CD8-positive, alpha-beta memory T cell (primary cell): ENCODE data around the gene SYNE4. TPM values are rescaled to one million over a fixed set of nuclear protein-coding genes. Genes with fewer than 3 reads are reported as not detected.
A peak's percentile ranks its signal among the peaks of the same experiment; 100 is the strongest.
"Not testable (repeated sequence)": the region's sequence is repeated elsewhere in the genome, so short reads cannot be mapped to it uniquely, and the experiment has no call there.

Source experiments
- CTCF ChIA-PET: fragments of 350-600 bp; sonication (Branson Sonifier 250); formaldehyde crosslinking; loops from one replicate; lab custom pipeline; 2021; ENCODE audit warnings: antibody characterized with exemption; lab: Charles Lee
- POLR2A ChIA-PET: fragments of 350-600 bp; sonication (Branson Sonifier 250); formaldehyde crosslinking; loops from one replicate; lab custom pipeline; 2021; ENCODE audit warnings: antibody characterized with exemption; lab: Charles Lee
- DNase-seq, 5 donors: peaks; one replicate each; pipeline versions ENCODE4 v3.0.0 to v3.0.0-alpha.2; 2020 to 2022; ENCODE audit warnings: mixed read lengths in 1 of 5
- H3K27ac ChIP-seq: one replicate; pipeline ENCODE4 v1.7.0; 2013; ENCODE audit warnings: low read depth, mild to moderate bottlenecking, low read length, moderate library complexity
- H3K27me3 ChIP-seq: 2 replicates; pipeline ENCODE4 v1.7.0; 2013; ENCODE audit warnings: low read length, mild to moderate bottlenecking; ENCODE audit not compliant: insufficient read depth, poor library complexity, severe bottlenecking
- H3K36me3 ChIP-seq: 2 replicates; pipeline ENCODE4 v1.7.0; 2013; ENCODE audit warnings: mild to moderate bottlenecking, low read length, moderate library complexity; ENCODE audit not compliant: insufficient read depth
- H3K4me1 ChIP-seq: 2 replicates; pipeline ENCODE4 v1.7.0; 2013; ENCODE audit warnings: mild to moderate bottlenecking, low read length, moderate library complexity; ENCODE audit not compliant: insufficient read depth
- H3K4me3 ChIP-seq: 2 replicates; pipeline ENCODE4 v1.7.0; 2013; ENCODE audit warnings: mild to moderate bottlenecking, low read length
- H3K9me3 ChIP-seq: 2 replicates; pipeline ENCODE4 v1.7.0; 2013; ENCODE audit warnings: mild to moderate bottlenecking, low read length
- H3K27ac Mint-ChIP-seq, 8 donors: one replicate each; pipeline ENCODE4 v1.8.0; 2020 to 2021; ENCODE audit warnings: mixed read lengths in 8 of 8, mild to moderate bottlenecking in 6 of 8, inconsistent platforms in 3 of 8, moderate library complexity in 3 of 8
- H3K27me3 Mint-ChIP-seq, 2 donors: one replicate each; pipeline ENCODE4 v1.8.0; 2020 to 2021; ENCODE audit warnings: mixed read lengths in 2 of 2, mild to moderate bottlenecking in 1 of 2, moderate library complexity in 1 of 2
- H3K36me3 Mint-ChIP-seq, 3 donors: one replicate each; pipeline ENCODE4 v1.8.0; 2020 to 2021; ENCODE audit warnings: mixed read lengths in 3 of 3, inconsistent platforms in 1 of 3, mild to moderate bottlenecking in 1 of 3
- H3K4me1 Mint-ChIP-seq, 3 donors: one replicate each; pipeline ENCODE4 v1.8.0; 2020 to 2021; ENCODE audit warnings: mixed read lengths in 3 of 3, inconsistent platforms in 1 of 3, mild to moderate bottlenecking in 1 of 3
- H3K4me3 Mint-ChIP-seq, 7 donors: one replicate each; pipeline ENCODE4 v1.8.0; 2020 to 2021; ENCODE audit warnings: mixed read lengths in 7 of 7, mild to moderate bottlenecking in 6 of 7, moderate library complexity in 4 of 7, inconsistent platforms in 2 of 7
- H3K9me3 Mint-ChIP-seq, 5 donors: one replicate each; pipeline ENCODE4 v1.8.0; 2020 to 2022; ENCODE audit warnings: mixed read lengths in 5 of 5, mild to moderate bottlenecking in 3 of 5, moderate library complexity in 2 of 5, inconsistent platforms in 1 of 5
- polyA plus RNA-seq: library from polyadenylated mRNA; unstranded; fragments of 300-500 nt; fragmentation: Illumina TruSeq; gene quantifications from one replicate; pipeline ENCODE4 v1.2.3, GENCODE V29; 2021
- total RNA-seq, 2 experiments: library from RNA; stranded (reverse); gene quantifications; one replicate each; pipeline ENCODE4 v1.2.3, GENCODE V29; 2021

SYNE4 gene
- total and polyA plus RNA-seq, 3 experiments from 2014 or later: 1.2 to 1.9 TPM; not detected in 1

DNA sequence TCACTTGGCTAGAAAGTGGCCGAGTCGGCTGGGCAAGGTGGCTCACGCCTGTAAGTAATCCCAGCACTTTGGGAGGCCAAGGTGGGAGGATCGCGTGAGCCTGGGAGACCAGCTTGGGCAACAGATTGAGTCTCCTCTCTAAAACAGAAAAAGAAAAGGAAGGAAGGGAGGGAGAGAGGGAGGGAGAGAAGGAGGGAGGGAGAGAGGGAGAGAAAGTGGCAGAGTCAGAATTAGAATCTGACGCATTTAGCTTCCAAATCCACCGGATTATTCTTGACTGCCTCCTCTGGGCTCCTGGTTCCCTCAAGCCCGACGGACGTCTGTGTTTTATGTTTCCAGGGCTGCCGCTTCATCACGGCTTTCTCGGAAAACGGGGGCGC is 50.0 kb downstream of the SYNE4 start:
- Histone ChIP-seq H3K4me1 (peaks cover 51% of the 10 kb centered on the region), H3K36me3 (no peaks in the 10 kb centered on the region), H3K27me3 (no peaks in the 10 kb centered on the region), H3K27ac (no peak overlapping the region), H3K4me3 (peak overlapping the region; percentile 36), H3K9me3 (no peaks in the 10 kb centered on the region)
- DNase-seq: no peak
- Mint-ChIP-seq H3K4me1 (peaks cover 33 to 59% (median 42%) of the 10 kb centered on the region in 3 donors), H3K36me3 (no peaks in the 10 kb centered on the region), H3K27me3 (peaks cover 0 to 4% of the 10 kb centered on the region in 2 donors), H3K27ac (peak overlapping the region in 4 of 8 donors; percentile 33 to 81 (median 54)), H3K4me3 (peak overlapping the region in 6 of 7 donors; percentile 70 to 81 (median 76)), H3K9me3 (no peaks in the 10 kb centered on the region)
- ChIA-PET POLR2A (interaction anchor here (0.6 to 1.5 kb wide), 3 partner anchors 28 to 201 kb away, joined by 3 to 4 read pairs (median 4); partner anchors contain the start of gene ALKBH6), CTCF (interaction anchor here (0.7 to 1.9 kb wide), 23 partner anchors 9 to 170 kb away, joined by 3 to 13 read pairs (median 4); partner anchors contain the start of genes ALKBH6, POLR2I, SDHAF1 and SYNE4)

DNA sequence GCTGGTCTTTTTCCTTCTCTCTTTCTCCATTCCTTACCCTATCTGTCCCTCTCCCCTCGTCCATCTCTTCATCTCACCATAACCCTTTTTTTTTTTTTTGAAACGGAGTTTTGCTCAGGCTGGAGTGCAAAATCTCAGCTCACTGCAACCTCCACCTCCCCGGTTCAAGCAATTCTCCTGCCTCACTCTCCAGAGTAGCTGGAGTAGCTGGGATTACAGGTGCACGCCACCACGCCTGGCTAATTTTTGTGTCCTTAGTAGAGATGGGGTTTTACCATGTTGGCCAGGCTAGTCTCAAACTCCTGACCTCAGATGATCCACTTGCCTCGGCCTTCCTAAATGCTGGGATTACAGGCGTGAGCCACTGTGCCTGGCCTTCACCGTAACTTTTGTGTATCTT is 51.2 kb downstream of the SYNE4 start:
- not testable (repeated sequence) for DNase-seq, H3K36me3 Mint-ChIP-seq, H3K9me3 Mint-ChIP-seq, H3K27me3 Mint-ChIP-seq, H3K4me3 ChIP-seq, H3K27ac ChIP-seq, H3K36me3 ChIP-seq, H3K9me3 ChIP-seq, H3K27me3 ChIP-seq
- H3K4me1 ChIP-seq: peaks cover 64% of the 10 kb centered on the region
- peaks cover 41 to 71% (median 50%) of the 10 kb centered on the region in 3 donors for H3K4me1 Mint-ChIP-seq
- ChIA-PET POLR2A (interaction anchor here (1.5 kb wide), 1 partner anchor 26 kb away, joined by 3 read pairs; no protein-coding TSS in a partner anchor), CTCF (interaction anchor here (1.4 to 1.9 kb wide), 3 partner anchors 11 to 265 kb away, joined by 3 to 11 read pairs (median 5); no protein-coding TSS in a partner anchor)
- peak overlapping the region in 7 of 8 donors; percentile 31 to 88 (median 86) for H3K27ac Mint-ChIP-seq
- H3K4me3 Mint-ChIP-seq: peak overlapping the region in 2 of 7 donors; percentile 23 to 32

DNA sequence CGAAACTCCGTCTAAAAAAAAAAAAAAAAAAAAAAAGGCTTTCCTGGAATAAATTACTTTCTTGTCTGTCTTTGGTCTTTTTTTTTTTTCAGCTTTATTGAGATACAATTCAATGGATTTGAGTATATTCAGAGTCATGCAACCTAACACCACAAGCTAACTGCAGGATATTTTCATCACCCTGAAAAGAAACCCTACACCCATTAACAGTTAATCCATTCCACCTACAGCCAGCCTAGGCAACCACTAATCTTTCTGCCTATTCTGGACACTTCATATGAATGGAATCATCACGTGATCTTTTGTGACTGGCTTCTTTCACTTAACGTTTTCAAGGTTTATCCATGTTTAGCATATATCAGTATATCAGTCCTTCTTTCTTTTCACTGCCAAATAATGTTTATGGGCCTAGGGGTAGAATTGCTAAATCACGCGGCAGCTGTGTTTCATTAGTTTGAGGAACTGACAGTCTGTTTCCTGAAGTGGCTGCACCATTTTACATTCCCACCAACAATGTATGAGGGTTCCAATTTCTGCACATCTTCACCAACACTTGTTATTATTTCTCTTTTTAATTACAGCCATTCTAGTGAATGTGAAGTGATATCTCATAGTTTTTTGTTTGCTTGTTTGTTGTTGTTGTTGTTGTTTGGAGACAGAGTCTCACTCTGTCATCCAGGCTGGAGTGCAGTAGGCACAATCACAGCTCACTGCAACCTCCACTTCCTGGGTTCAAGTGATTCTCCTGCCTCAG is 52.6 kb downstream of the SYNE4 start:
- peak overlapping the region; percentile 29 to 83 (median 63) for H3K27ac Mint-ChIP-seq
- no peak overlapping the region for H3K4me3 ChIP-seq
- no peaks in the 10 kb centered on the region for H3K36me3 ChIP-seq
- no peak for DNase-seq
- no peaks in the 10 kb centered on the region for H3K27me3 ChIP-seq
- peaks cover 48 to 77% (median 58%) of the 10 kb centered on the region in 3 donors for H3K4me1 Mint-ChIP-seq
- POLR2A ChIA-PET: interaction anchor here (0.6 kb wide), 2 partner anchors 44 to 53 kb away, joined by 3 read pairs; partner anchors contain the start of gene SYNE4
- H3K4me1 ChIP-seq: peaks cover 70% of the 10 kb centered on the region
- no peaks in the 10 kb centered on the region for H3K36me3 Mint-ChIP-seq
- H3K27ac ChIP-seq: no peak overlapping the region
- H3K9me3 Mint-ChIP-seq: no peaks in the 10 kb centered on the region
- peaks cover 0 to 2% of the 10 kb centered on the region in 2 donors for H3K27me3 Mint-ChIP-seq
- CTCF ChIA-PET: interaction anchor here (1.4 kb wide), 1 partner anchor 263 kb away, joined by 3 read pairs; no protein-coding TSS in a partner anchor
- H3K9me3 ChIP-seq: no peaks in the 10 kb centered on the region
- H3K4me3 Mint-ChIP-seq: peak overlapping the region in 4 of 7 donors; percentile 12 to 47 (median 28)

Other genes with a start within 250 kb of the SYNE4 start
- 10 to 100 TPM in 1 of 2 experiments, 1 to 10 TPM in 1; 9.2 to 11.9 TPM for gene ARHGAP33, start 233.2 kb downstream of the SYNE4 start, total RNA-seq
- gene ARHGAP33, start 233.2 kb downstream of the SYNE4 start, polyA plus RNA-seq: 0.71 TPM
- gene PRODH2, start 196.0 kb downstream of the SYNE4 start, total RNA-seq: not detected
- gene PRODH2, start 196.0 kb downstream of the SYNE4 start, polyA plus RNA-seq: not detected
- gene NPHS1, start 156.3 kb downstream of the SYNE4 start, total RNA-seq: not detected
- gene NPHS1, start 156.3 kb downstream of the SYNE4 start, polyA plus RNA-seq: not detected
- gene KIRREL2, start 151.9 kb downstream of the SYNE4 start, total RNA-seq: under 1 TPM; 0.62 to 0.83 TPM
- not detected for gene KIRREL2, start 151.9 kb downstream of the SYNE4 start, polyA plus RNA-seq
- gene APLP1, start 140.2 kb downstream of the SYNE4 start, total RNA-seq: under 1 TPM; 0.85 to 0.86 TPM
- not detected for gene APLP1, start 140.2 kb downstream of the SYNE4 start, polyA plus RNA-seq
- gene NFKBID, start 108.3 kb downstream of the SYNE4 start, total RNA-seq: 10 to 100 TPM; 63.3 to 66.5 TPM
- 3.0 TPM for gene NFKBID, start 108.3 kb downstream of the SYNE4 start, polyA plus RNA-seq
- 10 to 100 TPM; 53.4 to 60.1 TPM for gene HCST, start 106.3 kb downstream of the SYNE4 start, total RNA-seq
- gene HCST, start 106.3 kb downstream of the SYNE4 start, polyA plus RNA-seq: 1,883 TPM
- gene TYROBP, start 100.5 kb downstream of the SYNE4 start, total RNA-seq: 1 to 10 TPM; 6.4 to 6.8 TPM
- 96.2 TPM for gene TYROBP, start 100.5 kb downstream of the SYNE4 start, polyA plus RNA-seq
- 10 to 100 TPM; 12.4 to 12.5 TPM for gene LRFN3, start 72.4 kb downstream of the SYNE4 start, total RNA-seq
- 3.0 TPM for gene LRFN3, start 72.4 kb downstream of the SYNE4 start, polyA plus RNA-seq
- gene SDHAF1, start 13.6 kb downstream of the SYNE4 start, total RNA-seq: 10 to 100 TPM; 21.0 to 21.9 TPM
- 54.2 TPM for gene SDHAF1, start 13.6 kb downstream of the SYNE4 start, polyA plus RNA-seq
- 10 to 100 TPM; 37.2 to 41.3 TPM for gene ALKBH6, start 5.4 kb upstream of the SYNE4 start, total RNA-seq
- gene ALKBH6, start 5.4 kb upstream of the SYNE4 start, polyA plus RNA-seq: 21.2 TPM
- gene CLIP3, start 24.1 kb upstream of the SYNE4 start, total RNA-seq: under 1 TPM; 0.29 to 0.33 TPM
- 0.39 TPM for gene CLIP3, start 24.1 kb upstream of the SYNE4 start, polyA plus RNA-seq
- gene THAP8, start 45.5 kb upstream of the SYNE4 start, total RNA-seq: 1 to 10 TPM; 1.3 to 1.9 TPM
- gene THAP8, start 45.5 kb upstream of the SYNE4 start, polyA plus RNA-seq: 8.5 TPM
- 10 to 100 TPM; 15.7 to 15.8 TPM for gene WDR62, start 46.1 kb upstream of the SYNE4 start, total RNA-seq
- gene WDR62, start 46.1 kb upstream of the SYNE4 start, polyA plus RNA-seq: 0.37 TPM
- not detected for gene OVOL3, start 102.3 kb upstream of the SYNE4 start, total RNA-seq
- not detected for gene OVOL3, start 102.3 kb upstream of the SYNE4 start, polyA plus RNA-seq
- gene POLR2I, start 106.1 kb upstream of the SYNE4 start, total RNA-seq: 100 to 1,000 TPM; 118 to 131 TPM
- 159 TPM for gene POLR2I, start 106.1 kb upstream of the SYNE4 start, polyA plus RNA-seq
- 100 to 1,000 TPM; 135 to 137 TPM for gene TBCB, start 106.7 kb upstream of the SYNE4 start, total RNA-seq
- gene TBCB, start 106.7 kb upstream of the SYNE4 start, polyA plus RNA-seq: 261 TPM
- 100 to 1,000 TPM; 415 to 432 TPM for gene CAPNS1, start 131.3 kb upstream of the SYNE4 start, total RNA-seq
- gene CAPNS1, start 131.3 kb upstream of the SYNE4 start, polyA plus RNA-seq: 167 TPM
- gene COX7A1, start 143.6 kb upstream of the SYNE4 start, total RNA-seq: not detected
- gene COX7A1, start 143.6 kb upstream of the SYNE4 start, polyA plus RNA-seq: not detected
- gene ZNF565, start 205.9 kb upstream of the SYNE4 start, total RNA-seq: 1 to 10 TPM; 2.1 to 2.5 TPM
- 6.4 TPM for gene ZNF565, start 205.9 kb upstream of the SYNE4 start, polyA plus RNA-seq
- gene ZNF146, start 206.3 kb upstream of the SYNE4 start, total RNA-seq: 100 to 1,000 TPM; 122 to 129 TPM
- gene ZNF146, start 206.3 kb upstream of the SYNE4 start, polyA plus RNA-seq: 80.6 TPM